ENCODE results near the gene ST6GALNAC3.

Gene ST6GALNAC3

DNA sequence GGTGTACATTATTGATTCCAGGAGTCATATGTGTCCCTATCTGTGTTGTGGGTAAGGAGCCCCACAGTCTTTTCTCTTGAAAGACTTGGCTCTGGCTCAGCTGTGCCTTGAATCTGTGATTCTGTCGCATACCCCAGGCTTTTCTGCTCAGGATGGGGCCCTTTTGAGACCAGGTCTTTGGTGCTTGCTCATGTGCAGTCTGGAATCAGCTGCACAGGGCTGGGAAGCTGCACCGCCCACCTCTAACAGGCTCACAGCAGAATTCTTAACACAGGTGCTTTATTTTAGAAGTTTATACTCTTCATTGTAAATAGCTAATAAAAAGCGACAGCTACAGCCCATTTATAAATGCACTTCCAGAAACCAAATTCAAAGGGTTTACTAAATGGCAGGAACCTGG, 61.3 kb downstream of the ST6GALNAC3 start:
- H3K9me3 ChIP-seq (ENCODE audit: control insufficient read depth, low read length), result no peaks in the 10 kb centered on the region
- H3K27ac ChIP-seq (ENCODE audit: insufficient read depth, low read length, poor library complexity, severe bottlenecking), result no peak overlapping the region
- H3K27me3 ChIP-seq (replicated peaks; ENCODE audit: control insufficient read depth, insufficient read depth, low read length, poor library complexity, severe bottlenecking), result no peaks in the 10 kb centered on the region
- H3K36me3 ChIP-seq (ENCODE audit: control insufficient read depth, insufficient read depth, low read length), result no peaks in the 10 kb centered on the region
- DNase-seq, result no peak
- no peak overlapping the region for H3K4me3 ChIP-seq (ENCODE audit: insufficient read depth, low read depth, low read length, poor library complexity, severe bottlenecking)
- H3K4me1 ChIP-seq (ENCODE audit: control insufficient read depth, insufficient read depth, low read length, poor library complexity, severe bottlenecking), result no peaks in the 10 kb centered on the region

DNA sequence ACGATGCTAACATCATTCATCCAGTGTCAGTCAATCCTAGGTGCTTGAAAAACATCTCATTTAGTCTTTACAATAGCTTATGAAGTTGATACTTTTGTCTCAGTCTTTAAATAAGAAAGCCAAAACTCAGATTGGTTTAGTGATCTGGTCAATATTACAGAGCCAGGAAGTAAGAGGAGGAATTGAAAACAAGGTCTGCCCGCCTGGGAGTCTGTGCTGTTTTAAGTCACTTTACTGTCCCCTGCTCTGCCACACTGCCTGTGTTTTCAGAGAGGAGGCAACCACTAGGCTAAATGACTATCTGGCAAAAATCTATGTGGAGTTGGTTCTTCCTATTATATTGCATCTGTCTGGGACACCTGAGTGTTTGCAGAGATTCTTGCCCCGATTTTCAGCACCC, 62.3 kb downstream of the ST6GALNAC3 start:
- DNase-seq, result no peak
- Histone ChIP-seq H3K27ac (ENCODE audit: insufficient read depth, low read length, poor library complexity, severe bottlenecking) (no peak overlapping the region), H3K4me3 (ENCODE audit: insufficient read depth, low read depth, low read length, poor library complexity, severe bottlenecking) (no peak overlapping the region), H3K36me3 (ENCODE audit: control insufficient read depth, insufficient read depth, low read length) (no peaks in the 10 kb centered on the region), H3K9me3 (ENCODE audit: control insufficient read depth, low read length) (no peaks in the 10 kb centered on the region), H3K27me3 (replicated peaks; ENCODE audit: control insufficient read depth, insufficient read depth, low read length, poor library complexity, severe bottlenecking) (no peaks in the 10 kb centered on the region), H3K4me1 (ENCODE audit: control insufficient read depth, insufficient read depth, low read length, poor library complexity, severe bottlenecking) (no peaks in the 10 kb centered on the region)

DNA sequence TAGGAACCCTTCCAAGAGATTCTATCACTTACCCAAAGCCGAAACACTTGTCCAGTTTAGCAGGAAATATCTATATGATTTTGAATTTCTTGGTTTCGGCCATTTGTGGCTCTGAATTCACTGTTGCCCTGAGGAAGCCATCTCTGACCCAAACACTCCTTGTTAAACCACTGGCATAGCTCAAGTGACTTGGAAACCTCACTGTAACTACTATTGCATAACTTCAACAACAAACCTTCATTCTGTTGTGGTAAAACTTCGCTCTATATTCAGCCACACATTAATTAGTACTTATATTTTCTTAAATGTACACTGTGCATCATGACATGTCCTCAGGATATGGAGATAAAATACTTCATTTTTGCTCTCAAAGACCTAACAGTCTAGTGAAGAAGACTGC, 63.2 kb downstream of the ST6GALNAC3 start:
- no peaks in the 10 kb centered on the region for H3K27me3 ChIP-seq (replicated peaks; ENCODE audit: control insufficient read depth, insufficient read depth, low read length, poor library complexity, severe bottlenecking)
- no peaks in the 10 kb centered on the region for H3K4me1 ChIP-seq (ENCODE audit: control insufficient read depth, insufficient read depth, low read length, poor library complexity, severe bottlenecking)
- DNase-seq, result no peak
- H3K9me3 ChIP-seq (ENCODE audit: control insufficient read depth, low read length), result no peaks in the 10 kb centered on the region
- no peaks in the 10 kb centered on the region for H3K36me3 ChIP-seq (ENCODE audit: control insufficient read depth, insufficient read depth, low read length)
- no peak overlapping the region for H3K4me3 ChIP-seq (ENCODE audit: insufficient read depth, low read depth, low read length, poor library complexity, severe bottlenecking)
- no peak overlapping the region for H3K27ac ChIP-seq (ENCODE audit: insufficient read depth, low read length, poor library complexity, severe bottlenecking)

- Histone ChIP-seq H3K4me1 (ENCODE audit: control insufficient read depth, insufficient read depth, low read length, poor library complexity, severe bottlenecking) (no peaks in the 10 kb centered on the region), H3K27me3 (replicated peaks; ENCODE audit: control insufficient read depth, insufficient read depth, low read length, poor library complexity, severe bottlenecking) (no peaks in the 10 kb centered on the region), H3K27ac (ENCODE audit: insufficient read depth, low read length, poor library complexity, severe bottlenecking) (no peak overlapping the region), H3K4me3 (ENCODE audit: insufficient read depth, low read depth, low read length, poor library complexity, severe bottlenecking) (no peak overlapping the region), H3K36me3 (ENCODE audit: control insufficient read depth, insufficient read depth, low read length) (no peaks in the 10 kb centered on the region), H3K9me3 (ENCODE audit: control insufficient read depth, low read length) (no peaks in the 10 kb centered on the region)
- no peak for DNase-seq
Observed at GRCh38 chr1:76138217-76138616, 63.7 kb downstream of the ST6GALNAC3 start.

DNA sequence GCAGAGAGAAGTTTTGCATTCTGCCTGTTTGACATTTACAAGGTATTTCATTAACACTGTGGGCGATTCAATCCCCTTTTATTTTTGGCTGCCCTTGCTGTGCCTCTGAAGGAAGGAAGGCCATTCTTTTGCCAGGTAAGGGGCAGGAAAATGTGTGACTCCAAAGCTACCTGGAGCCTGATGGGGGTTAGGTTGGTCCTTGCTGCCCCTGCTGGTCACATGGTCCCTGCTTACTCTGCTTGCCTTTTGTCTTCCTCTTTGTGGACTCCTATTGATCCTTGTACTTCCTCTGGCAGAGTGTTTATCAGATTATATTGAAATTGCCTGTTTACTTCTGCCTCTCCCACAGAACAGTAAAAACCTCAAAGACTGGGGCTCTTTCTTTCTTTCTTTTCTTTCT, 65.7 kb downstream of the ST6GALNAC3 start:
- no peak overlapping the region for H3K4me3 ChIP-seq (ENCODE audit: insufficient read depth, low read depth, low read length, poor library complexity, severe bottlenecking)
- no peak overlapping the region for H3K27ac ChIP-seq (ENCODE audit: insufficient read depth, low read length, poor library complexity, severe bottlenecking)
- no peaks in the 10 kb centered on the region for H3K27me3 ChIP-seq (replicated peaks; ENCODE audit: control insufficient read depth, insufficient read depth, low read length, poor library complexity, severe bottlenecking)
- DNase-seq, result no peak
- H3K36me3 ChIP-seq (ENCODE audit: control insufficient read depth, insufficient read depth, low read length), result no peaks in the 10 kb centered on the region
- H3K4me1 ChIP-seq (ENCODE audit: control insufficient read depth, insufficient read depth, low read length, poor library complexity, severe bottlenecking), result no peaks in the 10 kb centered on the region
- H3K9me3 ChIP-seq (ENCODE audit: control insufficient read depth, low read length), result no peaks in the 10 kb centered on the region

GRCh38 chr1:76141929-76142328, 67.4 kb downstream of the ST6GALNAC3 start:
- Histone ChIP-seq H3K27me3 (replicated peaks; ENCODE audit: control insufficient read depth, insufficient read depth, low read length, poor library complexity, severe bottlenecking) (no peaks in the 10 kb centered on the region), H3K27ac (ENCODE audit: insufficient read depth, low read length, poor library complexity, severe bottlenecking) (no peak overlapping the region), H3K4me1 (ENCODE audit: control insufficient read depth, insufficient read depth, low read length, poor library complexity, severe bottlenecking) (no peaks in the 10 kb centered on the region), H3K4me3 (ENCODE audit: insufficient read depth, low read depth, low read length, poor library complexity, severe bottlenecking) (no peak overlapping the region), H3K9me3 (ENCODE audit: control insufficient read depth, low read length) (no peaks in the 10 kb centered on the region), H3K36me3 (ENCODE audit: control insufficient read depth, insufficient read depth, low read length) (no peaks in the 10 kb centered on the region)
- no peak for DNase-seq

GRCh38 chr1:76142771-76143540, 68.4 kb downstream of the ST6GALNAC3 start:
- no peak for DNase-seq
- H3K27ac ChIP-seq (ENCODE audit: insufficient read depth, low read length, poor library complexity, severe bottlenecking), result no peak overlapping the region
- H3K4me1 ChIP-seq (ENCODE audit: control insufficient read depth, insufficient read depth, low read length, poor library complexity, severe bottlenecking), result no peaks in the 10 kb centered on the region
- no peaks in the 10 kb centered on the region for H3K9me3 ChIP-seq (ENCODE audit: control insufficient read depth, low read length)
- H3K4me3 ChIP-seq (ENCODE audit: insufficient read depth, low read depth, low read length, poor library complexity, severe bottlenecking), result no peak overlapping the region
- no peaks in the 10 kb centered on the region for H3K36me3 ChIP-seq (ENCODE audit: control insufficient read depth, insufficient read depth, low read length)
- H3K27me3 ChIP-seq (replicated peaks; ENCODE audit: control insufficient read depth, insufficient read depth, low read length, poor library complexity, severe bottlenecking), result no peaks in the 10 kb centered on the region

GRCh38 chr1:76144247-76144646, 69.7 kb downstream of the ST6GALNAC3 start:
- no peaks in the 10 kb centered on the region for H3K36me3 ChIP-seq (ENCODE audit: control insufficient read depth, insufficient read depth, low read length)
- DNase-seq, result no peak
- no peaks in the 10 kb centered on the region for H3K27me3 ChIP-seq (replicated peaks; ENCODE audit: control insufficient read depth, insufficient read depth, low read length, poor library complexity, severe bottlenecking)
- no peaks in the 10 kb centered on the region for H3K4me1 ChIP-seq (ENCODE audit: control insufficient read depth, insufficient read depth, low read length, poor library complexity, severe bottlenecking)
- no peak overlapping the region for H3K27ac ChIP-seq (ENCODE audit: insufficient read depth, low read length, poor library complexity, severe bottlenecking)
- H3K4me3 ChIP-seq (ENCODE audit: insufficient read depth, low read depth, low read length, poor library complexity, severe bottlenecking), result no peak overlapping the region
- H3K9me3 ChIP-seq (ENCODE audit: control insufficient read depth, low read length), result no peaks in the 10 kb centered on the region

- no peak for DNase-seq
- H3K27me3 ChIP-seq (replicated peaks; ENCODE audit: control insufficient read depth, insufficient read depth, low read length, poor library complexity, severe bottlenecking), result no peaks in the 10 kb centered on the region
- H3K27ac ChIP-seq (ENCODE audit: insufficient read depth, low read length, poor library complexity, severe bottlenecking), result no peak overlapping the region
- no peak overlapping the region for H3K4me3 ChIP-seq (ENCODE audit: insufficient read depth, low read depth, low read length, poor library complexity, severe bottlenecking)
- no peaks in the 10 kb centered on the region for H3K4me1 ChIP-seq (ENCODE audit: control insufficient read depth, insufficient read depth, low read length, poor library complexity, severe bottlenecking)
- no peaks in the 10 kb centered on the region for H3K36me3 ChIP-seq (ENCODE audit: control insufficient read depth, insufficient read depth, low read length)
- H3K9me3 ChIP-seq (ENCODE audit: control insufficient read depth, low read length), result no peaks in the 10 kb centered on the region
Observed at GRCh38 chr1:76145332-76145731, 70.8 kb downstream of the ST6GALNAC3 start.

DNA sequence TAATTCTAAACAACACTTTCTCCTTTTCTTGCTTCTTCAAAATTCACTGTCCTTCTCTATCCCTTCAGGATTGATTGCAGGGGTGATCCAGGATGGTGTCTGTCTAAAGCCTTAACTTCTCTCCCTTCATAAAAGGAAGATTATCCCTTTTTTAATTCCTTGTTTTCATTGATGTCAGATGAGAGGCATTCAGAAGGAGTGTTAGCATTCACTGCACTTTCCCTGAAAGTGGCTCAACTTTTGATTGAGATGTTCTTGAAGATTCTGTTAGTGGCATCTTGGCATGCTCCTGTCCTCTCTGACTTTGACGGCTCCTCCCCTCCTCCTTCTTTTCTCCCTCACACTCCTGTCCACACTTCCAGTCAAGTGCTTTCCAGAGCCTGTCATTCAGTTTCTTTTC, 71.6 kb downstream of the ST6GALNAC3 start:
- no peaks in the 10 kb centered on the region for H3K4me1 ChIP-seq (ENCODE audit: control insufficient read depth, insufficient read depth, low read length, poor library complexity, severe bottlenecking)
- no peaks in the 10 kb centered on the region for H3K9me3 ChIP-seq (ENCODE audit: control insufficient read depth, low read length)
- H3K27ac ChIP-seq (ENCODE audit: insufficient read depth, low read length, poor library complexity, severe bottlenecking), result no peak overlapping the region
- H3K27me3 ChIP-seq (replicated peaks; ENCODE audit: control insufficient read depth, insufficient read depth, low read length, poor library complexity, severe bottlenecking), result no peaks in the 10 kb centered on the region
- H3K4me3 ChIP-seq (ENCODE audit: insufficient read depth, low read depth, low read length, poor library complexity, severe bottlenecking), result no peak overlapping the region
- DNase-seq, result no peak
- no peaks in the 10 kb centered on the region for H3K36me3 ChIP-seq (ENCODE audit: control insufficient read depth, insufficient read depth, low read length)

Data from effector memory CD4-positive, alpha-beta T cell (primary cell).